Activated T-helper 1 cell treated with anti-CD3 and anti-CD28 coated beads, Interleukin-12 subunit alpha, Interleukin-12 subunit beta, Interleukin-2, Interleukin-4 antibody, amounts not matched to agents 30 ng/mL and 10 ng/mL and 1 ng/mL, durations not matched to agents 14 hours and 24 hours and 36 hours (primary cell): Measurements from ENCODE around the gene ARMH1. TPM values are rescaled to one million over a fixed set of nuclear protein-coding genes. Genes with fewer than 3 reads are reported as not detected.

ENCODE experiments used
- DNase-seq: peaks from one replicate; pipeline ENCODE4 v3.0.0; 2021; ENCODE audit warnings: low spot score
- H3K27ac Mint-ChIP-seq: one replicate; pipeline ENCODE4 v1.8.0; 2021; ENCODE audit warnings: mild to moderate bottlenecking, mixed read lengths
- H3K27me3 Mint-ChIP-seq: one replicate; pipeline ENCODE4 v1.8.0; 2022; ENCODE audit warnings: mild to moderate bottlenecking, moderate library complexity, mixed read lengths; ENCODE audit not compliant: insufficient read depth
- H3K36me3 Mint-ChIP-seq: one replicate; pipeline ENCODE4 v1.8.0; 2021; ENCODE audit warnings: low read depth, mixed read lengths
- H3K4me1 Mint-ChIP-seq: one replicate; pipeline ENCODE4 v1.8.0; 2021; ENCODE audit warnings: low read depth, mixed read lengths
- H3K4me3 Mint-ChIP-seq: one replicate; pipeline ENCODE4 v1.8.0; 2021; ENCODE audit warnings: mild to moderate bottlenecking, moderate library complexity, mixed read lengths
- H3K9me3 Mint-ChIP-seq: one replicate; pipeline ENCODE4 v1.8.0; 2021; ENCODE audit warnings: mixed read lengths
- intact Hi-C: fragments of 100-400 bp; cut with micrococcal nuclease; formaldehyde crosslinking; loops from one replicate; pipeline ENCODE4 v1.15.1; 2024
- total RNA-seq: library from RNA; stranded (reverse); gene quantifications from 2 replicates; pipeline ENCODE4 v1.2.3, GENCODE V29; 2022

Gene ARMH1
- total RNA-seq, 1 donor from 2014 or later = 99.8 TPM

GRCh38 chr1:44636688-44637598 is 37.6 kb upstream of the ARMH1 start:
- no peaks in the 10 kb centered on the region for H3K27me3 Mint-ChIP-seq
- H3K4me1 Mint-ChIP-seq = peaks cover 28% of the 10 kb centered on the region
- no peak overlapping the region for H3K27ac Mint-ChIP-seq
- no peak overlapping the region for H3K4me3 Mint-ChIP-seq
- peaks cover 45% of the 10 kb centered on the region for H3K36me3 Mint-ChIP-seq
- no peak for DNase-seq
- intact Hi-C loops = loop anchor here (10.0 kb wide), 1 partner anchor 422 kb away; the partner anchor contains the start of gene DMAP1
- no peaks in the 10 kb centered on the region for H3K9me3 Mint-ChIP-seq

- peaks cover 45% of the 10 kb centered on the region for H3K36me3 Mint-ChIP-seq
- no peak overlapping the region for H3K27ac Mint-ChIP-seq
- no peak for DNase-seq
- no peak overlapping the region for H3K4me3 Mint-ChIP-seq
- H3K27me3 Mint-ChIP-seq = no peaks in the 10 kb centered on the region
- no peaks in the 10 kb centered on the region for H3K9me3 Mint-ChIP-seq
- intact Hi-C loops = loop anchor here (10.0 kb wide), 1 partner anchor 423 kb away; the partner anchor contains the start of gene DMAP1
- H3K4me1 Mint-ChIP-seq = peaks cover 24% of the 10 kb centered on the region
Observed at GRCh38 chr1:44637702-44638411, 36.7 kb upstream of the ARMH1 start.

GRCh38 chr1:44640200-44640853 is 34.2 kb upstream of the ARMH1 start:
- Mint-ChIP-seq H3K4me3 (no peak overlapping the region), H3K27me3 (no peaks in the 10 kb centered on the region), H3K4me1 (no peaks in the 10 kb centered on the region), H3K9me3 (no peaks in the 10 kb centered on the region), H3K27ac (no peak overlapping the region), H3K36me3 (peaks cover 39% of the 10 kb centered on the region)
- intact Hi-C loops = no loop called here
- no peak for DNase-seq

GRCh38 chr1:44641126-44642102 is 33.1 kb upstream of the ARMH1 start:
- Mint-ChIP-seq H3K27me3 (no peaks in the 10 kb centered on the region), H3K36me3 (peaks cover 31% of the 10 kb centered on the region), H3K4me3 (no peak overlapping the region), H3K4me1 (no peaks in the 10 kb centered on the region), H3K27ac (no peak overlapping the region), H3K9me3 (no peaks in the 10 kb centered on the region)
- no peak for DNase-seq
- intact Hi-C loops = no loop called here

GRCh38 chr1:44642255-44642654 is 32.3 kb upstream of the ARMH1 start:
- Mint-ChIP-seq H3K9me3 (no peaks in the 10 kb centered on the region), H3K36me3 (peaks cover 30% of the 10 kb centered on the region), H3K4me3 (no peak overlapping the region), H3K27ac (no peak overlapping the region), H3K4me1 (no peaks in the 10 kb centered on the region), H3K27me3 (no peaks in the 10 kb centered on the region)
- intact Hi-C loops = no loop called here
- DNase-seq = no peak

- intact Hi-C loops = no loop called here
- Mint-ChIP-seq H3K27ac (no peak overlapping the region), H3K27me3 (no peaks in the 10 kb centered on the region), H3K36me3 (peaks cover 31% of the 10 kb centered on the region), H3K9me3 (no peaks in the 10 kb centered on the region), H3K4me3 (no peak overlapping the region), H3K4me1 (no peaks in the 10 kb centered on the region)
- DNase-seq = no peak
Observed at GRCh38 chr1:44642925-44643324, 31.6 kb upstream of the ARMH1 start.

- H3K4me3 Mint-ChIP-seq = no peak overlapping the region
- no peaks in the 10 kb centered on the region for H3K4me1 Mint-ChIP-seq
- no peak for DNase-seq
- intact Hi-C loops = no loop called here
- H3K9me3 Mint-ChIP-seq = no peaks in the 10 kb centered on the region
- H3K27me3 Mint-ChIP-seq = no peaks in the 10 kb centered on the region
- peaks cover 32% of the 10 kb centered on the region for H3K36me3 Mint-ChIP-seq
- no peak overlapping the region for H3K27ac Mint-ChIP-seq
Observed at GRCh38 chr1:44643721-44644334, 30.7 kb upstream of the ARMH1 start.

GRCh38 chr1:44644806-44645205 is 29.7 kb upstream of the ARMH1 start:
- H3K27ac Mint-ChIP-seq = no peak overlapping the region
- intact Hi-C loops = no loop called here
- H3K27me3 Mint-ChIP-seq = no peaks in the 10 kb centered on the region
- H3K4me1 Mint-ChIP-seq = no peaks in the 10 kb centered on the region
- H3K9me3 Mint-ChIP-seq = no peaks in the 10 kb centered on the region
- no peak for DNase-seq
- peaks cover 33% of the 10 kb centered on the region for H3K36me3 Mint-ChIP-seq
- H3K4me3 Mint-ChIP-seq = no peak overlapping the region

- no peak overlapping the region for H3K27ac Mint-ChIP-seq
Observed at GRCh38 chr1:44645476-44646244, 28.9 kb upstream of the ARMH1 start.

GRCh38 chr1:44646261-44647110 is 28.0 kb upstream of the ARMH1 start:
- no peaks in the 10 kb centered on the region for H3K4me1 Mint-ChIP-seq
- DNase-seq = no peak
- no peak overlapping the region for H3K27ac Mint-ChIP-seq
- peaks cover 34% of the 10 kb centered on the region for H3K36me3 Mint-ChIP-seq
- no peaks in the 10 kb centered on the region for H3K27me3 Mint-ChIP-seq
- no peak overlapping the region for H3K4me3 Mint-ChIP-seq
- H3K9me3 Mint-ChIP-seq = no peaks in the 10 kb centered on the region
- intact Hi-C loops = no loop called here

More at GRCh38 chr1:44645476-44646244, 28.9 kb upstream of the ARMH1 start:
- intact Hi-C loops = no loop called here
- Mint-ChIP-seq H3K27me3 (no peaks in the 10 kb centered on the region), H3K9me3 (no peaks in the 10 kb centered on the region), H3K4me3 (no peak overlapping the region), H3K4me1 (no peaks in the 10 kb centered on the region), H3K36me3 (peaks cover 33% of the 10 kb centered on the region)
- DNase-seq = no peak

GRCh38 chr1:44647896-44648295 is 26.6 kb upstream of the ARMH1 start:
- Mint-ChIP-seq H3K36me3 (peaks cover 34% of the 10 kb centered on the region), H3K9me3 (no peaks in the 10 kb centered on the region)
- DNase-seq = no peak

More at GRCh38 chr1:44647896-44648295, 26.6 kb upstream of the ARMH1 start:
- no peaks in the 10 kb centered on the region for H3K4me1 Mint-ChIP-seq
- intact Hi-C loops = no loop called here
- H3K4me3 Mint-ChIP-seq = no peak overlapping the region
- H3K27ac Mint-ChIP-seq = no peak overlapping the region
- H3K27me3 Mint-ChIP-seq = no peaks in the 10 kb centered on the region
